T1000 (cell line): ENCODE measurements around the gene HINT1.
"Not testable (repeated sequence)": the region's sequence is repeated elsewhere in the genome, so short reads cannot be mapped to it uniquely, and the experiment has no call there.

Experiments
- DNase-seq: peaks from one replicate; lab custom pipeline; 2025; ENCODE audit warnings: mixed read lengths; lab: John Stamatoyannopoulos, UW

Gene HINT1

DNA sequence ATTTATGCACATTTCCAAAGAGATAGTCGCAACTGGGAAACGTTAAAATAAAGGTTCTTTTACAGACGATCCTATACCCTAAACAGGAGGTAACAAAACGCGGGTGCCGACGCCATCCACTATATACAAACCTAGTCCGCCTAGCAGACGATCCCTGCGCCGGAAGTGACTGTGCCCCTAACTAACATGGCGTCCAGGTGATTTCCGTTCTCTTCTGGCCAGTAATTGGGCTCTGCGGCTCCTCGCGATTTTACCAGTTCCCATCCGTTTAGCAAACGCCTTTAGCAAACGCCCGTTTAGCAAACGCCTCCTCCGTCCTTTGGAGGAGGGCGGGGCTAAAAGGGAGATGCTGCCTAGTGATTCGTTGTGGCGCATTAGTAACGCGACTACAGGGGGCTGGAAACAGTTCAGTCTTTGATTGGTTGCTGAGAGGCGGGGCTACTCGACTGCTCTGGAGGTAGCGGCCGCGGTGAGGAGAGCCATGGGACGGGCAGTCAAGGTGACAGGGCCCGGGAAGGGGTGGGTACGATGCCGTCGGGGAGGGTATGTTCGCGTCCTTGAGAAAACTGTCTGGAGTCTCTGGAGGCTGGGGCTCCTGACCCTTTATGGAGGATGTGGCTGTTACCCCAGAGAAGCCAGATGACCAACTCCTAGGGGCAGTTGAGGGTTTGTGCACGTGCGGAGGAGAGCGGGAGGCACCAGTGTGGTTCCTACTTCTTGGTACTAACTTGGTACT lies 5.7 kb upstream of the HINT1 start, which contains the start of gene LYRM7:
TSS of gene LYRM7 (plus strand) at position 405 of the 736 bp plus-strand sequence. CDS start at position 482, 77 bp downstream.
- DNase-seq = peak; percentile 92

DNA sequence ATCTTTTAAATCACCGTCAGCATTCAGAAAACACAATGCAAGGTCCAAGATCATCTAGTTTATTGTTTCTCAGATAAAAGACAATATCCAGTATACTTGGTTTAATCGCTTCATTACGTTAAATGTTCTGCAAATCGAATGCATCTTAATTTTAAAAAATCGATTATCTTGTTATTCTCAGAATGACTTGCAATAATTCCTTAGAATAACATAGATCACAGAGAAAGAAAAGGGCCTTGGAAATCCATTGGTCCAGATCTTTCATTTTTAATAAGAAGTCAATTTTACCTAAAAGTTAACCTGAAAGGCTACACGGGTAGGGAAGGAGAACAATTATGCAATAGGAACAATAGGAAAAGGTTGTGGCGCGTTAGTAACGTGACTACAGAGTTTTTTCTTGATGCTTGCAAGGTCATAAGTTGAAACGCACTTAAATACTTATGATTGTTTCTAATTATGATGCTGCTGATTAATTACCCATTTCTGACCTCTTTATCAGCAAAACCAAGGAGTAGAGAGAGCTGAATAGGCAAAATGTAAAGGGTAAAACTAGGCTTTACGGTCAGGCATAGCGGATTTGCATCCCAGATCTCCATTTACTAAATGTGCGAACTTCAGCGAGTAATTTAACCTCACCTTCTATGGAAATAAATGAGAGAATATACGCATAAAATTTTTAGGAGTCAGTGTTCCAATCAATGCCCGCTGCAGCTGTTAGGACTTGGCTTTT lies 4.9 kb upstream of the HINT1 start:
- DNase-seq = no peak

DNA sequence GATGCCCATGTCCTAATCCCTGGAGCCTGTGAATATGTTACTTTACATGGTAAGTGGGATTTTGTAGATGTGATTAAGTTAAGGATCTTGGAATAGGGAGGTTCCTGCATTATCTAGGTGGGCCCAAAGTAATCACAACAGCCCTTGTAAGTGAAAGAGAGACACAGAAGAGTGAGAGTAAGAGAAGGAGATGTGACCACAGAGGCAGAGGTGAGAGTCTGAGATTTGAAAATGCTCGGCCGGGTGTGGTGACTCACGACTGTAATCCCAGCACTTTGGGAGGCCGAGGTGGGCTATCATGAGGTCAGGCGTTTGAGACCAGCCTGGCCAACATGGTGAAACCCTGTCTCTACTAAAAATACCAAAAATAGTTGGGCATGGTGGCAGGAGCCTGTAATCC lies 2.6 kb upstream of the HINT1 start:
- no peak for DNase-seq

DNA sequence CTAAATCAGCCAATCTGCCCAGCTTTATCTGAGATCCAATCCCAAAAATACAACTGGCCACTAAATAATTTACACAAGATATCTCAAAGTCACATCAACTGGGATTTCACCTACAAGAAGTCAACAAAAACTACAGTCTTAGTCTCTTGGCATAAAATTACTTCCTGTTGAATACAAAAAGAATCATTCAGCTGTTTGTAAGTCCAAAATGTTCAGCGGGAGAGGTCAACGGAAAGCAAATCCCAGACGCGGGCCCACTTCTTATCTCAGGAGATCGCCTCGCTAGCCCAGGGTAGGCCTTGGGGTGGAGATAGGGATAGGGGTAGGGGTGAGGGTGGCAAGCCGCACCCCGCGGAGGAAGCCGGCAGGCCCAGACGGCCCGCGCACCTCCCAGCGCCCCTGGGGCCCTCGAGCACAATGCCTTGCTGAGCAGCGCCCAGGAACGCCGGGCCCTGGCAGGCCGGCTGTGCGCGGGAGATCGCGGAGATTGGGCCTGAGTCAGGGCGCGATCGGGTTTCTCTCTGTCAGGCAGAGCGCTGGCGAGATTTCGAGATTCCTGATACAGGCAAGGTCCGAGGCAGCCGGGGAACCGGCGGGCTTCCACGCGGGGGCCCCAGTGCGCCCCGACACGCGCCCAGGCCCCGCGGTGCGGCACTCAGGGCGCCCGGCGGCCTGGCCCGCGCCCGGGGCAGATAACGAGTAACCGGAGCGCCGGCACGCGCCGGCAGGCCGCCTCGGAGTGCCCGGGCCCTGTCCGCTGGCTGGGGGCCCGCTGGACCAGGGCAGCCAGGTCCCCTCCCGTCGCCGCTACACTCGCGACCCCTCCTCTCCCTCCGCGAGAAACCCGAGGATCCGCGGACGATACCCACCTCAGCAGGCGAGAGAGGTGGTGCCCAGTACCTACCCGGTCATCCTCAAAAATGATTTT lies 601 bp downstream of the HINT1 start:
- DNase-seq = peak; percentile 65

DNA sequence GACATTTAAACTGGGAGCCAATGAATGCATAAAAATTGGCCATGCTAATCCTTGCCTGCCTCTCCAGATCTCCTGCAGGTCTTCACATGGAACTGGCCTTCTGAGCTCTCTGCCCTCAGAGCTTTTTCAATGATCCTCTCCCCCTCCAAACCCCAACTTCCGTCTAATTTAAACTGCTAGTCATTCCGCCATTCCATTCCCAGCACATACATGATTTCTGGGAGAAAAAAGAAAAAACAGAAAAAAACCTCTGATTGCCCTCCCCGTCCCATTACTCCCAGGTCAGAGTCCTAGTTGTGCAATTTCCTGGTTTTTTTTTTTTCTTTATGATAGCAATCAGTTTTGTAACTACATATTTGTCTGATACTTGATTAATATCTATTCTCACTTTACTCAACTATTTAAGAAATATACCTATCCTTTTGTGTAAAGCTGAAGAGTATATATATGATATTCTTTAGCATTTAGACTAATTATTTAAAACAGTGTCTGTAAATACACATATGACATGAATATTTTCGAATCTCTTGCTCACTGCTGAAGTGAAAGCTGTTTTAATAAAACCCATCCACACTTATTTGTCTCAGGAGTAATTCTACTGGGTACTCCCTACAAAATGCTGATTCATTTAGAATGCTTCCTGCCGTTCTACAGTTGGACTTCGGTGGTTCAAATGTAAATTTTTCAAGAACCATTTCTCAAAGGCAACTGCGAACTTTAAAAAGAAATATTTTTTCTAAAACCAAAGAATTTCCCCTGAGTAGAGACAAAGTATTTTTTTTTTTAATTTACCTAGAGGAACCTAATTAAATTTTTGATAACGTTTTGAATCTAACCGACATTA lies 1.6 kb downstream of the HINT1 start:
- no peak for DNase-seq

DNA sequence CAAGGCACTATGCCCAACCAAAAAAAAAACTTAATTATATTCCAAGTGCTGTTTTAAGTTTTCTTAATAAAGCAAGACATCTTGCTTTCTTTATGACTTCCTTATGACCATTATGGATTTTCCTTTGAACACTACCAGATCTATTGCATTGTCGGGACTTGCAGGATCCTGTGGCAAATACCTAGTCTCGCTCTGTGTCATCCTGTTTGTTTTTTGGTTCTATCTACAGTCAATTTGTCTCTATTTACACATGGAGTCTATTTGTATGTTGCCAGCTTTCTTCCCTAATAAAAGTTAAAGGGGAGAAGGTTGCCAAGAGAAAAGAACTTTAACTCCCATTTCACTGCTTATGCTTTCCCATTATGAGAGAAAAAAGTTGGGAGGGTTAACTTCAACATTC lies 4.9 kb downstream of the HINT1 start:
- no peak for DNase-seq

DNA sequence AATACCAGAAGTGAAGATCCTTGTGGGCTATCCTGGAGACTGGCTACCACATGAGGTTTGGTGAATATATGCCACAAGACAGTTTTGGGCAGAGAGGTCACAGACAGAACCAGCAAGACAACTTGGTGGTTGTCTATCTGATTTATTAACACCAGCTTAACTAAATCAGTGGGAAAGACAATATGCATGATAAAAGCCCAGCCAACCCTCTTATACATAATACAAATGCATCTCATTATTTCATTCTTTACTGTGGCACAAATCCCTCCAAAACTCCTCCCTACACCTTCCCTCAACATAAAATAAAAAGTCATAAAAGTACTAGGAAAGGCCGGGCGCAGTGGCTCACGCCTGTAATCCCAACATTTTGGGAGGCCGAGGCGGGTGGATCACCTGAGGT lies 8.1 kb downstream of the HINT1 start:
- no peak for DNase-seq

DNA sequence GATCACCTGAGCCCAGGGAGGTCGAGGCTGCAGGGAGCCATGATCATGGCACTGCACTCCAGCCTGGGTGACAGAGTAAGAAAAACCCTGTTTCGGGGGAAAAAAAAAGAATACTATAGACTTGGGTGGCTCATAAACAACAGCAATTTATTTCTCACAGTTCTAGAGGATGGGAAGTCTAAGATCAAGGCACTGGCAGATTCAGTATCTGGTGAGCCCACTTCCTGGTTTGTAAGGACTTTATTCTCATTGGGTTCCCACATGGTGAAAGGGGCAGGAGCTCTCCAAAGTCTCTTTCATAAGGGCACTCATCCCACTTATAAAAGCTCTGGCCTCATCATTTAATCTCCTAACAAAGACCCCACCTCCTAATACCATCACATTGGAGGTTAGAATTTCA lies 8.7 kb downstream of the HINT1 start:
- no peak for DNase-seq

DNA sequence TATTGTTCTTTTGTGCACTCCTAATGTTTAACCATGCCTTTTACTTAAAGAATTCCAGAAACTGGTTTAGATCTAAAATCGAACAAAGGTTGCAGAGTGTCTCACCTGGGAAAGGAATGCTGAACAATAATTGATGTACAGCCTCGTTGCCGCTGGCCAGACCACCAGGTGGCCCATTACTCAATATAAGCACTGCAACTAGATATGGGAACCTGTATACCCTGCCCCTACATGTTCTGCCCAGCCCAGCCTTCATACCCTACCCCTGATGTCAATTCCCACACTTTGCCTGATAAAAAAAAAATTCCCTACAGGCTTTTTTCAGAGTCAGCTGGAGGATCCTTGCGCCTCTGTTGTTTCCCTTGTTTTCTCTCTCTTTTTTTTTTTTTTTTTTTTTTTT lies 13.8 kb downstream of the HINT1 start:
- DNase-seq = no peak

DNA sequence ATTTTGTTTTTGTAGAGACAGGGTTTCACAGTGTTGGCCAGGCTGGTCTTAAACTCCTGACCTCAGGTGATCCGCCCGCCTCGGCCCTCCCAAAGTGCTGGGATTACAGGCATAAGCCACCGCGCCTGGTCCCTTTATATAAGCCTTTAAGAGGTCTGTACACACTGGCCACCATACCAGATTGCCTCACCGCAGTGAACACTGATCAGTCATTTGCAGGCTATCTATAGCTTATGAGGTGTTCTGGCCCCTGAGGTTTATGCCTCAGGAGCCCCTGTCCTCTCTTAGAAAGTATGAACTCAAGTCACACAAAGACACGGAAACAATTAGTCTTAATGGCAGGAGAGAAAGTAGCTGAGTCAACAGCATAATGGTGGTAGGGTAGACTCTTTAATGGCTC lies 14.6 kb downstream of the HINT1 start:
- no peak for DNase-seq

DNA sequence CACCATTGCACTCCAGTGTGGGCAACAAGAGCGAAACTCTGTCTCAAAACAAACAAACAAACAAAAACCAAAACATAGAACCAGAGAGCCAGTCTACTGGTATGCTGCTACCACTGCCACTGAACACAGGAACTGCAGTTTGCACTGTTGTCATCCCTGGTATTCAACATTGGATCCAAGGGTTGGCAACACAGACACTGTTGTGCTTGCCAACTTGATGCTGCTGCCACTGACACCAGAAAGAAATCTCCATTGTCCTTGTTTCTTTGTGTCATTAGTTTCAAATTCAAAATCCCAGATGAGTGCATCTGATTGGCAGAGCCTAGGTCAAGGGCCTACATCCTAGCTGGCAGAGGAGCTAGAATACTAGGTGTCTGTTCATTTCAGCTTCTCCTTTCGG lies 16.2 kb downstream of the HINT1 start:
- DNase-seq = no peak

DNA sequence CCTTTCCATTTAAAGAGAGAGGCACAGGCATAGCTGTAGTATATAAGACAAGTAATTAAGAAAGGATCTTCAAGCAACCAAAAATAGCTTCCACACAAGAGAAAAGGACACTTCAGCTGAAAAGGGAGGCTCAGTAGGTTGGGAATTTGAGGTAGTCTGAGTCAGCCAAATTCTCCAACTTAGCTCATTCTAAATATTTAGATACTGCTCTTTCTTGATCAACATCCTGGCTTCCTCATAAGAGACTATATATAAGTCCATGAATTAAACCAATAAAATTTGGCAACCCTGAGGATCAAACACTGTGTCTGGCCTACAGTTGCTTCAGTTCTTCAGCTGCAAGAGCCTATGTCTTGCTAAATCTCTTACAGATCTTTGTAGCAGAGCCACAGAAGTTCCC lies 17.8 kb downstream of the HINT1 start:
- DNase-seq = no peak

DNA sequence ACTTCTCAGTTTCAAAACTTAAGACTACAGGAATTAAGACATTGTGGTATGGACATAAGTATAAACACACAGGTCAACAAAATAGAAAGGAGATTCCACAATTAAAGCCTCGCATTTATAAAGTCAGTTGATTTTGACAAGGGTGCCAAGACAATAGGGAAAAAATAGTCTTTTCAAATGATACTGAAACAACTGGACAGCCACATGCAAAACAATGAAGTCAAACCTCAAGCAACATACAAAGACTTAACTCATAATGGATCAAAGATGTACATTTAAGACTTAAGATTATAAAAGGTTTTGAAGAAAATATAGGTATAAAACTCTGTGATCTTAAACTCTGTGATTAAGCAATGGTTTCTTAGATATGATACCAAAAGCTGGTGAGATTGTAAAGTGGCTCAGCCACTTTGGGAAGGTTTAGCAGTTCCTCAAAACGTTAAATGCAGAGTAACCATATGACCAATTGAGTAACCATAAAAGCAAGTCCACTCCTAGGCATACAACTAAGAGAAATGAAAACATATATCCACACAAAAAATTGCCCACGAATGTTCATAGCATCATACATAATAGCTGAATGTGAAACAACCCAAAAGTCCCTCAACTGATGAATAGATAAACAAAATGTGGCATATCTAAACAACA lies 22.0 kb downstream of the HINT1 start:
- DNase-seq = no peak

DNA sequence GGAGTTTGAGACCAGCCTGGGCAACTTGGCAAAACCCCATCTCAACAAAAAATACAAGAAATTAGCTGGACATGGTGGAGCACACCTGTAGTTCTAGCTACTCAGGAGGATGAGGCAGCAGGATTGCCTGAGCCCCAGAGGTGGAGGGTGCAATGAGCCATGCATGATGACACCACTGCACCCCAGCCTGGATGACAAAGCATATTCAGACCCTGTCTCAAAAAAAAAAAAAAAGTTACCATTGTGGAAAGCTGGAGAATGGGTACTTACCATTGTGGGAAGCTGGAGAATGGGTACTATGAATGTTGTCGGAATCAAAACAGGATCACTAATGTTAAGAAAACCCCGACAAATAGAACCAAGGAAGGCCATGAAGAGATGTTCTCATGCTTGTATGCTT lies 25.7 kb downstream of the HINT1 start:
- no peak for DNase-seq

DNA sequence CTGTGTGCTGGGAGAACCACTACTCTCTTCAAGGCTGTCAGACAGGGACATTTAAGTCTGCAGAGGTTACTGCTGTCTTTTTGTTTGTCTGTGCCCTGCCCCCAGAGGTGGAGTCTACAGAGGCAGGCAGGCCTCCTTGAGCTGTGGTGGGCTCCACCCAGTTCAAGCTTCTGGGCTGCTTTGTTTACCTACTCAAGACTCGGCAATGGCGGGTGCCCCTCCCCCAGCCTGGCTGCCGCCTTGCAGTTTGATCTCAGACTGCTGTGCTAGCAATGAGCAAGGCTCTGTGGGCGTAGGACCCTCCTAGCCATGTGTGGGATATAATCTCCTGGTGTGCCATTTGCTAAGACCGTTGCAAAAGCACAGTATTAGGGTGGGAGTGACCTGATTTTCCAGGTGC lies 26.6 kb downstream of the HINT1 start:
- not testable (repeated sequence) for DNase-seq

DNA sequence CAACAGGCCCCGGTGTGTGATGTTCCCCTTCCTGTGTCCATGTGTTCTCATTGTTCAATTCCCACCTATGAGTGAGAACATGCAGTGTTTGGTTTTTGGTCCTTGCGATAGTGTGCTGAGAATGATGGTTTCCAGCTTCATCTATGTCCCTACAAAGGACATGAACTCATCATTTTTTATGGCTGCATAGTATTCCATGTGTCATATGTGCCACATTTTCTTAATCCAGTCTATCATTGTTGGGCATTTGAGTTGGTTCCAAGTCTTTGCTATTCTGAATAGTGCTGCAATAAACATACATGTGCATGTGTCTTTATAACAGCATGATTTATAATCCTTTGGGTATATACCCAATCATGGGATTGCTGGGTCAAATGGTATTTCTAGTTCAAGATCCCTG lies 32.0 kb downstream of the HINT1 start:
- not testable (repeated sequence) for DNase-seq

DNA sequence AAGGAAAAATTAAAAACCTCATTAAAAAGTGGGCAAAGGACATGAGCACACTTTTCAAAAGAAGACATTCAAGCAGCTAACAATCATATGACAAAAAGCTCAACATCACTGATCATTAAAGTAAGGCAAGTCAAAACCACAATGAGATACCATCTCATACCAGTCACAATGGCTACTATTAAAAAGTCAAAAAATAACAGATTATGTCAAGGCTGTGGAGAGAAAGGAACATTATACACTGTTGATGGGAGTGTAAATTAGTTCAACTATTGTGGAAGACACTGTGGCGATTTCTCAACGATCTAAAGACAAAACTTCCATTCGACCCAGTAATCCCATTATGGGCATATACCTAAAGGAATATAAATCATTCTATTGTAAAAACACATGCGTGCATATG lies 35.8 kb downstream of the HINT1 start:
- no peak for DNase-seq

DNA sequence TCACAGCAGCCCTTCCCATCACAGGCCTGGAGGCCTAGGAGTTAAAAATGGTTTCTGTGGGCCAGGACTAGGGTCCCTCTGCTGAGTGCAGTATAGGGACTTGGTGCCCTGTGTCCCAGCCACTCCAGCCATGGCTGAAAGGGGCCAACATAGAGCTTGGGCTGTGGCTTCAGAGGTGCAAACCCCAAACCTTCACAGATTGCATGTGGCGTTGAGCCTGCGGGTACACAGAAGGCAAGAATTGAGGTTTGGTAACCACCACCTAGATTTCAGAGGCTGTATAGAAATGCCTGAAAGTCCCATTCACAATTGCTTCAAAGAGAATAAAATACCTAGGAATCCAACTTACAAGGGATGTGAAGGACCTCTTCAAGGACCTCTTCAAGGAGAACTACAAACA lies 37.8 kb downstream of the HINT1 start:
- not testable (repeated sequence) for DNase-seq

DNA sequence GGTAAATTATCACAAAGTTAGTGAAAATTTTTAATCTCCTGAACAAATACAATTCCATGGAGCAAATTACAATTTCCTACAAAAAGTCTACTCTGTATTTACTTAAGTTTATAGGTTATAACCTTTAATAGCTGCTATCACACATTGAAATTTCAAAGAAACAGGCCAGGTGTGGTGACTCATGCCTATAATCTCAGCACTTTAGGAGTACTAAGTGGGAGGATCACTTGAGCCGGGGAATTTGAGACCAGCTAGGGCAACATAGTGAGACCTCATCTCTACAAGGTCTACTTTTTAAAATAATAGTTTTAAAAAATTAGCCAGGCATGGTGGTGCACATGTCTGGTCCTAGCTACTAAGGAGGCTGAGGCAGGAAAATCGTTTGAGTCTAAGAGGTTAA lies 50.3 kb downstream of the HINT1 start:
- DNase-seq = no peak

DNA sequence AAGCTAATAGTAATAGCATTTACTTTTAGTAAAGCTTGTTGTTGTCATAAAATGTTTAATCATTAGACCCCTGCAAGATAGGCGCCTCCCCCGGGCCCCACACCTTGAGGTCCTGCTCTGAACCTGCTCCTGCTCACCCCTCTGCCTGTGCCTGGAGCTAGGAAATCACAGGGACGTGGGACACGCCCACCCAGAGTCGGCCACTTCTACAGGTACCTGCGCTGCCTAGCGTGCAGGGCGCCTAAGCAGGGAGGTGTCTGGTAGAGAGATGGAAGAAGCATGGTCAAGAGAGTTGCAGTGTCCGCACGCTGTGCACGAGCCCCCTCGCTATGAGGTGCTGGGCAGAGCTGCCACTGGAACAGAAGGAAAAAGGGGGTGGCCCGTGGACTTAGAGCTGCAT lies 52.6 kb downstream of the HINT1 start:
- DNase-seq = no peak

DNA sequence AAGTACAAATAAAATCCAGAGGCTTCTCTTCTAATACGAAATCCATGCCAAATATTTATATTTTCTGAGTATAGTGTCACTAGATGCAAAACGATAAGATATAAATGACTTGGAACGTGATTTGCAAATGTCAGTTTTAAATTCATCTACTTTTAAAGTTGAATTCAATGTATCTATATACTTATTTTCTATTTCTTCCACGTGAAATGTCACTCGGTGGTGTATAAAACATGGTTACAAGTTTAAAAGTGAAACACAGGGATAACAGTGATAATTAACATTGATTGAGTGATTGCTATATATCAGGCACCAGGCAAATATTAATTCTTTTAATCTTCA lies 54.8 kb downstream of the HINT1 start:
- no peak for DNase-seq
